ENCODE measurements around the gene PIBF1.

- no peak for TF ChIP-seq EZH2phosphoT487 (IDR thresholded peaks at IDR 0.05; ENCODE audit: borderline replicate concordance, low read length)
- no peak for TF ChIP-seq EZH2 (IDR thresholded peaks at IDR 0.05; ENCODE audit: low read length, unreplicated experiment)
- TF ChIP-seq CTCF (conservative IDR thresholded peaks at IDR 0.05; ENCODE audit: low read depth, low read length) = no peak
These were observed 272.8 kb downstream of the PIBF1 start for GRCh38 chr13:73054712-73055111.

All from PC-3 (cell line).